Measurements from ENCODE around the gene IRAK1. TPM values are rescaled to one million over a fixed set of nuclear protein-coding genes. Genes with fewer than 3 reads are reported as not detected.
"Not testable (repeated sequence)": the region's sequence is repeated elsewhere in the genome, so short reads cannot be mapped to it uniquely, and the experiment has no call there.

Gene IRAK1
- total RNA-seq, 1 donor from 2014 or later: 43.1 TPM

GRCh38 chrX:153999359-154000037 is 20.2 kb downstream of the IRAK1 start:
- no peak for DNase-seq (ENCODE audit: low spot score)

DNA sequence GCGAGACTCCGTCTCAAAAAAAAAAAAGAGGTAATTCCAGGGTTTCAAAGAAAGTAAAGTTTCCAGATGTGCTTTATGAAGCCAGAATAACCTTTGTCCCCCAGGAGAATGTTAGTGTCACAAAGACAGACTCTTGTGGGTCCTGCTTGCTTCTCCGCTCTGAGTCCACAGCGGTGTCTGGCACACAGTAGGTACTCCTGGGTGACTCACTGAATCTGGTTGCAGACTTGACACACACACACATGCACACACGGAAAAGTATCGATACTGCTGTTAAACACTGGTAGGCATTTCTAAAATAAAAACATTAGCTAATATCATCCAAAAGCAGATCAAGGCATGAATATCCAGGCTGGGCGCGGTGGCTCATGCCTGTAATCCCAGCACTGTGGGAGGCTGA is 24.2 kb downstream of the IRAK1 start:
- DNase-seq (ENCODE audit: low spot score): no peak

- not testable (repeated sequence) for DNase-seq (ENCODE audit: low spot score)
Observed at GRCh38 chrX:153994398-153994797, 25.3 kb downstream of the IRAK1 start.

- no peak for DNase-seq (ENCODE audit: low spot score)
Observed at GRCh38 chrX:153993978-153994377, 25.7 kb downstream of the IRAK1 start.

DNA sequence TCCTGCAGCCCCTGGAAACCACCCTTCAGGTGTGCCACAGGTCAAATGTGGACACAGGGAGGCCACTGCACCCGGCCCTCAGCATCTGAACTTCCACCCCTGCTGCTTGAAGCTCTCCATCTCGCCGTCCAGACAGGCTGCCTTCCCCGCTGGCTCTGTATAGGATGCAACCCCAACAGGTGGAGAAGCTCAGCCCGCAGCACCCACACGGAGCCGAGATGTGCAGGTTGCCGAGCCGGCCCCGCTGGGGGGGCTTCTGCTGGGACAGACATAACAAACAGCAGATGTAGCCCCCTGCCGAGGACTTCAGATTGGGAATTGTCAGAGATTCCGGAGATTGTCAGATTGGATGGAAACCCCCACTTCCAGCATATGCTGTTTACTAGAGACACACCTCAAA is 26.6 kb downstream of the IRAK1 start:
- DNase-seq (ENCODE audit: low spot score): no peak

- DNase-seq (ENCODE audit: low spot score): no peak
Observed at GRCh38 chrX:153992180-153992579, 27.5 kb downstream of the IRAK1 start.

DNA sequence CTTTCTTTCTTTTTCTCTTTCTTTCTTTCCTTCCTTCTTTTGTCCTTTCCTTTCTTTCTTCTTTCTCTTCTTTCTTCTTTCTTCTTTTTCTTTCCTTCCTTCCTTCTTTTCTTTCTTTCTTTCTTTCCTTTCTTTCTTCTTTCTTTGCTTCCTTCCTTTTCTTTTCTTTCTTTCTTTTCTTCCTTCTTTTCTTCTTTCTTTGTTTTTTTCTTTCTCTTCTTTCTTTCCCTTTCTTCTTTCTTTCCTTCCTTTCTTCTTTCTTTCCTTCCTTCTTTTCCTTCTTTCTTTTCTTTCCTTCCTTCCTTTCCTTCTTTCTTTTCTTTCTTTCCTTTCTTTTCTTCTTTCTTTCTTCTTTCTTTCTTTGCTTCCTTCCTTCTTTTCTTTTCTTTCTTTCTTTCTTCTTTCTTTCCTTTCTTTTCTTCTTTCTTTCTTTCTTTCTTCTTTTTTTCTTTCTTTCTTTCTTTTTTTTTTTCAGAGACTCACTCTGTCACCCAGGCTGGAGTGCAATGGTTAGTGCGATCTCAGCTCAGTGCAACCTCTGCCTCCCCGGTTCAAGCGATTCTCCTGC is 28.6 kb downstream of the IRAK1 start:
- no peak for DNase-seq (ENCODE audit: low spot score)

DNA sequence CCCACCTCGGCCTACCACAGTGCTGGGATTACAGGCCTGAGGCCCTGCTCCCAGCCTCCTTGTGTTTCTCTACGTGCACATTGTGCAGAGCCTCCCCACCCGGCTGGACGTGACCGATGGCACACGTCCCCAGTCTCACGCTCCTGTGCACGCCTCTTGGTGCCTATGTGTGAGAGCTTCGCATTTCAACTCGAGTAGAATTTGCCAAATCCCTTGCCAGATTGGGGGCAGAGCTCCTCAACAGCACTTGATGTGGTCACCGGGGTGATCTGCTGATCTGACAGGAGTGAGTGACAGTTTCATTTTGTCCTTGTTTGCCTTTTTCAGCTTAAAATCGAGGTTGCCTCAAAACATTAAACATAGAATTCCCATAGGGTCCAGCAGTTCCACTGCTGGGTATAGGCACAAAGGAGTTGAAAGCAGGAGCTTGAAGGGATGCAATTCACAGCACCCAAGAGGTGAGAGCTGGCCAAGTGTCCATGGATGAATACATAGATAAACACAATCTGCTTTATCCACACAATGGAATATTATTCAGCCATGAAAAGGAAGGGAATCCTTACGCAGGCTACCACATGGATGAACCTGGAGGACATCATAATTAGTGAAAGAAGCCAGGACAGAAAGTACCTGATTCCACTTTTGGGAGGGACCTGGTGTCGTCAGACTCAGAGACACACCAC is 29.6 kb downstream of the IRAK1 start:
- no peak for DNase-seq (ENCODE audit: low spot score)

GRCh38 chrX:153988493-153988892 is 31.2 kb downstream of the IRAK1 start:
- no peak for DNase-seq (ENCODE audit: low spot score)

DNA sequence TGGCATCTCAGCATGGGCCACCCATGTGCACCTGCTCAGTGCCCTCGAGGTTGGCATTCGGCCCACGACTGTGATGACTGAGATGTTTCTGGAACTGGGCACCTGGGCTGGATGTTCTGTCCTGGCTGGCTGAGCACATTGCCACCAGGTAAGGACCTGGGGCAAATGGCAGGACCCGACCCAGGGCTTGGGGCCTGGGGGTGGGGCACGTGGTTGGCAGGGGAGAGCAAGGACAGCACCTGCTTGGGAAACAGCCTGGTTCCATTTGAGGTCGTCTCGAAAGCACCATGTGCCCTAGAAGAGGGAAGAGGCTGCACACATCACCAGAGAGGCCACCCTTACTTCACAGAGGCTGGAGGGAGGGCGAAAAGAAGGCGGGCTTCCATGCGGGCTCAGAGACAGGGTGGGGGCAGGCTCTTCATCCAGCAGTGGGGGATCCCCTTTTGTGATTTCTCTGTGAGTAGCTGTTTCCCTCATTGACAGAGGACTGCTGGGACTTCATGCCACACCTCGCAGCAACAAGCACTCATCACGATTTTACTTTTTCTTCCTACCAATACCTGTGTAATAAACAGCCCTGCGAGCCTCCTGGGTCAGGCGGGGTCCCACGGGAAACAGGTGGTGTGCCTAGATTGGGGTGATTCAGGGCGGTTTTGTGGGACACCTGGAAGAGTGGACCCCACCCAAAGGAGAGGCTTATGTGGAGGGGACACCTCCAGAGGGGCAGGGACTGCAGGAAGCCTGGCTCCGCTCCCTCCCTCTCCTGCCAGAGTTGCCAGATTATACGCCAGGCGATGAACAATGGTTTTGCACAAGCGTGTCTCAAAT is 35.1 kb downstream of the IRAK1 start:
- DNase-seq (ENCODE audit: low spot score): no peak

DNA sequence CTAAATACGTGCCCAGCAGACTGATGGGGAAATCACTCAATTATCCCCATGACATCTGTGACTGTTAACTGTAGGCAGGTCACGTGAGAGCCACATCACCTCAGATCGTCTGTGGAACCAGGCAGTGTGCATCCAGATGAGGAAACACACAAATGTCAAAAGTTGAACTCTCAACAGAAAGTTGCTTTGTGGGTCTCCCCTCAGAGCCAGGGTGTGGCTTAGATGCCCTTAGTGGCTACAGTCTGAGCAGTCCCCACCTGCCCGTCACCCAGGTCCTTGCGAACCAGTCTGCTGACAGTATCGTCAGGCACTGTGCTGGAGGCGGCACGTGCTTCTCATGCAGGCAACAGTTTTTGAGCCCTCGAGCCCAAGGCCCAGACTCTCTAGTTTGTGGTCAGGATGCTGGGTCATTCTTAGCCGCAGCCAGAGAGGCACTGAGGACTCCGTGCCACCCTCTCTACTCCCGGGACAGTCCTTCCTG is 36.3 kb downstream of the IRAK1 start:
- no peak for DNase-seq (ENCODE audit: low spot score)

- DNase-seq (ENCODE audit: low spot score): no peak
Observed at GRCh38 chrX:153981771-153982533, 37.8 kb downstream of the IRAK1 start.

GRCh38 chrX:153981231-153981630 is 38.5 kb downstream of the IRAK1 start:
- no peak for DNase-seq (ENCODE audit: low spot score)

DNA sequence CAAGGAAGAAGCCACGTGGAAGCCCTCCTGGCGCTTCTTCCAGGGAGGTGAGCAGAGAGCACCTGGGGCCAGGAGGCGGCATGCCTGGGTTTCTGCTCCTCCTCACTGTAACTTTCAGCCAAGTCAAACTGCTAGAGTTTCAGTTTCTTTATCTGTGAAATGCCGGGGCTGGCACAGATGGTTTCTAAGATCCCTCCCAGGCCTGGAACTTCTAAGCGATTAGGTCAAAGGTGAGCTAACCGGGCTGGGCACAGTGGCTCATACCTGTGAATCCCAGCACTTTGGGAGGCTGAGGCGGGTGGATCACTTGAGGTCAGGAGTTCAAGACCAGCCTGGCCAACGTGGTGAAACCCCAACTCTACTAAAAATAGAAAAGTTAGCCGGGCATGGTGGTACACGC is 39.3 kb downstream of the IRAK1 start:
- DNase-seq (ENCODE audit: low spot score): not testable (repeated sequence)

DNA sequence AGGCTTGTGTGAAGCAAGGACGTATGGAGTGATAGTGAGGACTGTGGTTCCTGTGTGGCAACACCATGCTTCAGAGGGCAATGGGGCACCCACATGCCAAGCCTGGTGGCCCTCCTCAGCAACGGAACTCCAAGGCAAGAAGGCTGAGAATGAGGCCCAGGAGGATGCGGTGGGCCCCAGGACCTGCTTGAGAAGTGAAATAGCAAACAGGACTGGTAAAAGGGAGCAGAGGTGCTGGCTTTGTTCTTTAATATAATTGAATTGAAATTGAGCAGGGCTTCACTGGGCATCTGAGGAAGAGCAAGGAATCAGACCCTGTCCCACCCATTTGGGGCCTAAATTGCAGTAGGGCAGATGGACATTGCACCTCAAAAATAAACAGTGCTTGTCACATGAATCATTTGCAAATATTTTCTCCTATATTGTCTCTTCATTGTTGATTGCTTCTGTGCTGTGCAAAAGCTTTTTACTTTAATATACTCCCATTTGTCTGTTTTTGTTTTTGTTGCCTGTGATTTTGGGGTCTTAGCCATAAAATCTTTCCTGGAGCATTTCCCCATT is 44.9 kb downstream of the IRAK1 start:
- no peak for DNase-seq (ENCODE audit: low spot score)

GRCh38 chrX:153974003-153974725 is 45.5 kb downstream of the IRAK1 start:
- no peak for DNase-seq (ENCODE audit: low spot score)

DNA sequence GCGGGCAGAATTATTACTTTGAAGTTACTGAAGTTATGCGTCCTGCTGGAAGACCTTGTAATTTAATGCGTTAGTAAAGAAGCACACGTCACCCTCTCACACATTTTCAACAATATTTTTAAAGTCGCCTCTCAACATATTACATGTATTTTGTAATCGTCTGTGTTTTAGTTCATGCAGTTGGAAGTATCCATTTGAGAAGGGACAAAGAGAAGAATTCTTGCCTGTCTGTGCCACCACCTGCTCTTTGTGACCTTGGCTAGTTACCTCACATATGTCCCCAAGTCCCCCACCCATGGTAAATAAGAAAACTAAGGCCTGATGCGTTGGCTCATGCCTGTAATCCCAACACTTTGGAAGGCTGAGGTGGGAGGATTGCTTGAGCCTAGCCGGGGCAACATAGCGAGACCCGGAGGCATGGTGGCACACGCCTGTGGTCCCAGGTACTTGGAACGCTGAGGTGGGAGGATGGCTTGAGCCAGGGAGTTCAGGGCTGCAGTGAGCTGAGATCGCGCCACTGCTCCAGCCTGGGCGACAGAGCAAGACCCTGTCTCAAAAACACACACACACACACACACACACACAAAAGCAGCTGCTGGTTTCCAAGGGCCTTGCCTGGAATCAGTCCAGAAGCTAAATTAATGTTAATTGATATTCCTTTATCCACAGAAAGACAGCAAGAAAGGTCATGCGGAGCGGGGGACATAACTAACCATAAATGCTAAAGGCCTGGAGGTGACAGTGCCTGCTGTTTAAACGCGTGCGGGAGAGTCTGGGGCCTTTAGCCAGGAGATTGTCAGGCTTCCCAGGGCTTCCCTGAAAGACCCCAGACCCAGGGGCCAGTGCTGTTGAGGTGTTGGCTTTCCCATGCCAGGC is 46.3 kb downstream of the IRAK1 start:
- no peak for DNase-seq (ENCODE audit: low spot score)

DNA sequence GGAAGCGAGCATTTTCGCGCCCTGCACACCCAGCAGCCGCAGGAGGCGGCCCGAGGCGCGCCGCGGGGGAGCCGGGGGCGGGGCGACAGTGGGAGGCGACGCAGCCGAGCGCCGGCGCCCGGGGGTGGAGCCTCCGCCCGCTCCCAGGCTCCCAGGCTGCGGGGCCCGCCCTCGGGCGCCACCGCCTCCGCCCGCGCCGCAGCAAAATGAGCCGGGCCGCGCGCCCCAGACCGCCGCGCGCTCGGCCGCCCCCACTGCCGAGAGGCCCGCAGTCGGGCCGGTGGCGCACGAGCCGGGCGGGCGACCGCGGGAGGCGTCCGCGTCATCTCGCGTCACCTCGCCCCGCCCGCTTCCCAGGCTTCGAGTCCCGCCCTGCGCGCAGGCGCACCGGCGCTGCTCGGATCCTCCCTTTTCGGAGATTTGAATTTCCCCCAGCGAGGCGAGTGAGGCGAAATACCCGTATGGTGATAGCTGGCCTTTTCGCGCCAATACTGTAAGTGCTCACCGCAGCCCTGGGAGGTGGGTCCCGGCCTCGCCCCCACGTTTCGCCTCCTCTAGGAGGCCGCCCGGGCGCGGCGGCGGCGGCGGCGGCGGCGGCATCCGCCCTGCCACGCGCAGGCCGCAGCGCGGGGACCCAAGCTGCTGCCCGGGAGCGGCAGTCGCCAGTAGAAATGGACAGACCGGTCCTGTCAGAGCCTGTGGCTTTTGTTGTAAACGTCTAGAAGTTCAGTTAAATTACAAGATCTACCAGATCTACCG is 47.2 kb downstream of the IRAK1 start, which contains the start of gene TMEM187:
TSS of gene TMEM187 (plus strand) at position 387 of the 759 bp plus-strand sequence. CDS start 9,309 bp downstream, outside the sequence.
- peak; percentile 91 for DNase-seq (ENCODE audit: low spot score)
